A549 (cell line): ENCODE measurements around the gene ATP2A3.

Experiments used
- CBX2 ChIP-seq: fragments of 200-600 bp; sonication (generic); IDR thresholded peaks from 2 replicates; pipeline ENCODE4 v1.6.1; 2016; ENCODE audit warnings: low read depth, mild to moderate bottlenecking, borderline replicate concordance
- CEBPB ChIP-seq, 2 experiments: fragments of >200 bp in 1 of 2; sonication (Bioruptor Twin) in 1 of 2; formaldehyde crosslinking in 1 of 2; IDR thresholded peaks; 2 replicates each; pipeline ENCODE4 v1.6.1; 2012 to 2016
- CHD4 ChIP-seq: fragments of 200-600 bp; sonication (generic); IDR thresholded peaks from 2 replicates; pipeline ENCODE4 v1.6.1; 2016; ENCODE audit warnings: antibody characterized with exemption, mild to moderate bottlenecking, borderline replicate concordance
- ELK1 ChIP-seq: fragments of 150-350 bp; IDR thresholded peaks from 2 replicates; pipeline ENCODE4 v1.6.1; 2014; ENCODE audit warnings: low read depth, mild to moderate bottlenecking, low read length
- KDM1A ChIP-seq: fragments of 200-600 bp; sonication (generic); IDR thresholded peaks from 2 replicates; pipeline ENCODE4 v1.6.1; 2016; ENCODE audit warnings: low read depth, mild to moderate bottlenecking
- MAX ChIP-seq: IDR thresholded peaks from 2 replicates; pipeline ENCODE4 v1.6.1; 2012
- MYC ChIP-seq: IDR thresholded peaks from 2 replicates; pipeline ENCODE4 v1.6.1; 2012; ENCODE audit warnings: mild to moderate bottlenecking, inconsistent platforms, low read length, improper control_type of control experiment, borderline replicate concordance
- POLR2A ChIP-seq: IDR thresholded peaks from 2 replicates; pipeline ENCODE4 v1.6.1; 2012; ENCODE audit warnings: mild to moderate bottlenecking, low read length
- RAD21 ChIP-seq, 2 experiments: fragments of >200 bp in 1 of 2; sonication (Bioruptor Twin) in 1 of 2; formaldehyde crosslinking in 1 of 2; IDR thresholded peaks in 1 of 2; conservative IDR thresholded peaks in 1 of 2; 2 replicates in 1 of 2; 3 replicates in 1 of 2; pipeline ENCODE4 v1.6.1; 2012 to 2018; ENCODE audit warnings: inconsistent platforms in 1 of 2
- RNF2 ChIP-seq: fragments of 200-600 bp; sonication (generic); IDR thresholded peaks from 2 replicates; pipeline ENCODE4 v1.6.1; 2016; ENCODE audit warnings: low read depth, mild to moderate bottlenecking, antibody characterized with exemption, moderate library complexity, borderline replicate concordance
- ZNF302 ChIP-seq: fragments of 250-450 bp; sonication (Bioruptor Pico); IDR thresholded peaks from 2 replicates; pipeline ENCODE4 v1.9.0; 2021; ENCODE audit warnings: inconsistent platforms, mild to moderate bottlenecking, moderate library complexity
- ZSCAN20 ChIP-seq: fragments of 250-450 bp; sonication (Bioruptor Pico); IDR thresholded peaks from 2 replicates; pipeline ENCODE4 v1.8.0; 2022; ENCODE audit warnings: mild to moderate bottlenecking, moderate library complexity
- TF ChIP-seq, protein P1 (sequence below): fragments of >200 bp; sonication (Bioruptor Twin); formaldehyde crosslinking; IDR thresholded peaks from 3 replicates; pipeline ENCODE4 v1.5.1; 2016
- TF ChIP-seq, protein P2 (sequence below): fragments of 450-650 bp; IDR thresholded peaks from 2 replicates; pipeline ENCODE4 v1.6.1; 2014; ENCODE audit warnings: antibody characterized with exemption

- TF ChIP-seq, protein P1, sequence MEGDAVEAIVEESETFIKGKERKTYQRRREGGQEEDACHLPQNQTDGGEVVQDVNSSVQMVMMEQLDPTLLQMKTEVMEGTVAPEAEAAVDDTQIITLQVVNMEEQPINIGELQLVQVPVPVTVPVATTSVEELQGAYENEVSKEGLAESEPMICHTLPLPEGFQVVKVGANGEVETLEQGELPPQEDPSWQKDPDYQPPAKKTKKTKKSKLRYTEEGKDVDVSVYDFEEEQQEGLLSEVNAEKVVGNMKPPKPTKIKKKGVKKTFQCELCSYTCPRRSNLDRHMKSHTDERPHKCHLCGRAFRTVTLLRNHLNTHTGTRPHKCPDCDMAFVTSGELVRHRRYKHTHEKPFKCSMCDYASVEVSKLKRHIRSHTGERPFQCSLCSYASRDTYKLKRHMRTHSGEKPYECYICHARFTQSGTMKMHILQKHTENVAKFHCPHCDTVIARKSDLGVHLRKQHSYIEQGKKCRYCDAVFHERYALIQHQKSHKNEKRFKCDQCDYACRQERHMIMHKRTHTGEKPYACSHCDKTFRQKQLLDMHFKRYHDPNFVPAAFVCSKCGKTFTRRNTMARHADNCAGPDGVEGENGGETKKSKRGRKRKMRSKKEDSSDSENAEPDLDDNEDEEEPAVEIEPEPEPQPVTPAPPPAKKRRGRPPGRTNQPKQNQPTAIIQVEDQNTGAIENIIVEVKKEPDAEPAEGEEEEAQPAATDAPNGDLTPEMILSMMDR, result no peak
- TF ChIP-seq CBX2 (no peak), MYC (no peak), POLR2A (no peak), MAX (no peak), RNF2 (no peak), CEBPB (IDR thresholded peaks at IDR 0.05) (no peak), ELK1 (no peak), ZNF302 (CRISPR knock-in tag) (no peak), CHD4 (no peak), ZSCAN20 (CRISPR knock-in tag) (no peak), RAD21 (conservative IDR thresholded peaks at IDR 0.05 in 1 of 2, IDR thresholded peaks at IDR 0.05 in 1 of 2) (no peak), KDM1A (no peak)
- TF ChIP-seq, protein P2, sequence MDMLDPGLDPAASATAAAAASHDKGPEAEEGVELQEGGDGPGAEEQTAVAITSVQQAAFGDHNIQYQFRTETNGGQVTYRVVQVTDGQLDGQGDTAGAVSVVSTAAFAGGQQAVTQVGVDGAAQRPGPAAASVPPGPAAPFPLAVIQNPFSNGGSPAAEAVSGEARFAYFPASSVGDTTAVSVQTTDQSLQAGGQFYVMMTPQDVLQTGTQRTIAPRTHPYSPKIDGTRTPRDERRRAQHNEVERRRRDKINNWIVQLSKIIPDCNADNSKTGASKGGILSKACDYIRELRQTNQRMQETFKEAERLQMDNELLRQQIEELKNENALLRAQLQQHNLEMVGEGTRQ, result no peak
Measured at GRCh38 chr17:3893720-3894116, 70.5 kb downstream of the ATP2A3 start.
